H9 (cell line): Measurements from ENCODE around the gene OXTR. TPM values are rescaled to one million over a fixed set of nuclear protein-coding genes. Genes with fewer than 3 reads are reported as not detected.

Experiments used
- DNase-seq: peaks from one replicate; pipeline ENCODE4 v3.0.0-alpha.2; 2017
- H2AFZ ChIP-seq: one replicate; pipeline ENCODE4 v1.6.1; 2013; ENCODE audit warnings: mild to moderate bottlenecking, low read length, control low read depth, moderate library complexity
- H2AK5ac ChIP-seq: 2 replicates; pipeline ENCODE4 v1.6.1; 2013; ENCODE audit warnings: low read length, control low read depth, mixed read lengths; ENCODE audit not compliant: insufficient read length
- H2BK120ac ChIP-seq: one replicate; pipeline ENCODE4 v1.6.1; 2013; ENCODE audit warnings: low read depth, mild to moderate bottlenecking, low read length, control low read depth, inconsistent platforms; ENCODE audit not compliant: poor library complexity, severe bottlenecking
- H2BK12ac ChIP-seq: 2 replicates; pipeline ENCODE4 v1.6.1; 2013; ENCODE audit warnings: low read length, control low read depth, mixed read lengths, low read depth; ENCODE audit not compliant: insufficient read length
- H2BK15ac ChIP-seq: 2 replicates; pipeline ENCODE4 v1.6.1; 2013; ENCODE audit warnings: low read depth, low read length, control low read depth
- H2BK20ac ChIP-seq: one replicate; pipeline ENCODE4 v1.6.1; 2013; ENCODE audit warnings: low read depth, mild to moderate bottlenecking, low read length, control low read depth, inconsistent platforms; ENCODE audit not compliant: poor library complexity, severe bottlenecking
- H2BK5ac ChIP-seq: 2 replicates; pipeline ENCODE4 v1.6.1; 2013; ENCODE audit warnings: low read length, control low read depth, mixed read lengths; ENCODE audit not compliant: insufficient read length
- H3K14ac ChIP-seq: 2 replicates; pipeline ENCODE4 v1.6.1; 2013; ENCODE audit warnings: low read length, control low read depth; ENCODE audit not compliant: insufficient read depth
- H3K18ac ChIP-seq: 2 replicates; pipeline ENCODE4 v1.6.1; 2013; ENCODE audit warnings: low read depth, mild to moderate bottlenecking, mixed read lengths, low read length, control low read depth; ENCODE audit not compliant: insufficient read length
- H3K23ac ChIP-seq: 2 replicates; pipeline ENCODE4 v1.6.1; 2013; ENCODE audit warnings: low read length, control low read depth, mixed read lengths, low read depth; ENCODE audit not compliant: insufficient read length
- H3K23me2 ChIP-seq: 2 replicates; pipeline ENCODE4 v1.6.1; 2013; ENCODE audit warnings: low read depth, mild to moderate bottlenecking, mixed read lengths, low read length, control low read depth; ENCODE audit not compliant: insufficient read length, poor library complexity, severe bottlenecking
- H3K27ac ChIP-seq: 2 replicates; pipeline ENCODE4 v1.5.1; 2013; ENCODE audit warnings: low read length, control low read depth, mixed read lengths, low read depth; ENCODE audit not compliant: insufficient read length
- H3K27me3 ChIP-seq: 2 replicates; pipeline ENCODE4 v1.6.1; 2013; ENCODE audit warnings: low read length, control low read depth, inconsistent platforms; ENCODE audit not compliant: insufficient read depth
- H3K4ac ChIP-seq: 2 replicates; pipeline ENCODE4 v1.6.1; 2013; ENCODE audit warnings: low read depth, mild to moderate bottlenecking, control low read depth, inconsistent platforms, low read length, moderate library complexity
- H3K4me1 ChIP-seq: 2 replicates; pipeline ENCODE4 v1.6.1; 2013; ENCODE audit warnings: low read length, control low read depth, inconsistent platforms; ENCODE audit not compliant: insufficient read depth
- H3K4me2 ChIP-seq: 2 replicates; pipeline ENCODE4 v1.6.1; 2013; ENCODE audit warnings: low read length, control low read depth, mixed read lengths; ENCODE audit not compliant: insufficient read length, insufficient read depth
- H3K56ac ChIP-seq: 2 replicates; pipeline ENCODE4 v1.6.1; 2013; ENCODE audit warnings: low read depth, mild to moderate bottlenecking, mixed read lengths, low read length, control low read depth; ENCODE audit not compliant: insufficient read length
- H3K79me1 ChIP-seq: 2 replicates; pipeline ENCODE4 v1.6.1; 2013; ENCODE audit warnings: low read depth, mild to moderate bottlenecking, moderate library complexity, low read length, control low read depth, inconsistent platforms; ENCODE audit not compliant: insufficient read depth, poor library complexity, severe bottlenecking
- H3K79me2 ChIP-seq: 2 replicates; pipeline ENCODE4 v1.6.1; 2013; ENCODE audit warnings: low read length, control low read depth, inconsistent platforms; ENCODE audit not compliant: insufficient read depth
- H3K9ac ChIP-seq: 2 replicates; pipeline ENCODE4 v1.6.1; 2013; ENCODE audit warnings: low read length, control low read depth, mixed read lengths; ENCODE audit not compliant: insufficient read length; ENCODE audit errors: extremely low read depth
- H3K9me3 ChIP-seq: one replicate; pipeline ENCODE4 v1.6.1; 2013; ENCODE audit warnings: low read depth, low read length, inconsistent platforms; ENCODE audit not compliant: control insufficient read depth
- H3T11ph ChIP-seq: one replicate; pipeline ENCODE4 v1.6.1; 2013; ENCODE audit warnings: mild to moderate bottlenecking, low read length, control low read depth, inconsistent platforms
- H4K20me1 ChIP-seq: one replicate; pipeline ENCODE4 v1.6.1; 2013; ENCODE audit not compliant: control insufficient read depth, insufficient read length, insufficient read depth
- H4K5ac ChIP-seq: 2 replicates; pipeline ENCODE4 v1.6.1; 2013; ENCODE audit warnings: low read depth, mild to moderate bottlenecking, mixed read lengths, low read length, control low read depth; ENCODE audit not compliant: insufficient read length
- H4K8ac ChIP-seq: replicated peaks from 2 replicates; pipeline ENCODE4 v1.6.1; 2013; ENCODE audit warnings: low read length, control low read depth, mixed read lengths, low read depth; ENCODE audit not compliant: insufficient read length
- H4K91ac ChIP-seq: 2 replicates; pipeline ENCODE4 v1.6.1; 2013; ENCODE audit warnings: low read depth, mild to moderate bottlenecking, moderate library complexity, mixed read lengths, low read length, control low read depth; ENCODE audit not compliant: insufficient read length
- H3K27ac Mint-ChIP-seq, 3 experiments: 2 replicates in 2 of 3; 3 replicates in 1 of 3; pipeline ENCODE4 v1.8.0; 2020 to 2021; ENCODE audit warnings: mixed read lengths in 3 of 3, mild to moderate bottlenecking in 1 of 3, moderate library complexity in 1 of 3
- H3K27me3 Mint-ChIP-seq: 2 replicates; pipeline ENCODE4 v1.8.0; 2021; ENCODE audit warnings: low read depth, mild to moderate bottlenecking, moderate library complexity, mixed read lengths
- H3K36me3 Mint-ChIP-seq, 3 experiments: 2 replicates in 2 of 3; 3 replicates in 1 of 3; pipeline ENCODE4 v1.8.0; 2020 to 2021; ENCODE audit warnings: low read depth in 3 of 3, mixed read lengths in 3 of 3; ENCODE audit not compliant: insufficient read depth in 1 of 3
- H3K4me1 Mint-ChIP-seq, 2 experiments: 2 replicates each; pipeline ENCODE4 v1.8.0; 2020; ENCODE audit warnings: mixed read lengths in 2 of 2
- H3K4me3 Mint-ChIP-seq, 2 experiments: 2 replicates in 1 of 2; 3 replicates in 1 of 2; pipeline ENCODE4 v1.8.0; 2020 to 2021; ENCODE audit warnings: mild to moderate bottlenecking in 2 of 2, mixed read lengths in 2 of 2, moderate library complexity in 1 of 2
- H3K9me3 Mint-ChIP-seq, 2 experiments: 2 replicates in 1 of 2; 3 replicates in 1 of 2; pipeline ENCODE4 v1.8.0; 2020; ENCODE audit warnings: mild to moderate bottlenecking in 2 of 2, mixed read lengths in 2 of 2, moderate library complexity in 1 of 2
- WGBS: extraction: QIAGEN DNeasy Blood & Tissue Kit; methylation state at CpG from one replicate; pipeline ENCODE4 v1.1.7; 2013; ENCODE audit warnings: missing lambda C conversion rate, low lambda C conversion rate, mixed read lengths; ENCODE audit not compliant: insufficient read length; ENCODE audit errors: extremely low coverage; 5-methylcytosine and 5-hydroxymethylcytosine counted together
- total RNA-seq: library from RNA; stranded (reverse); gene quantifications from 2 replicates; pipeline ENCODE4 v1.2.1, GENCODE V29; 2021
- TF ChIP-seq, protein P1 (sequence below): fragments of 200-600 bp; sonication (generic); conservative IDR thresholded peaks from 3 replicates; pipeline ENCODE4 v1.8.0; 2021; ENCODE audit warnings: antibody characterized with exemption, mild to moderate bottlenecking

The OXTR gene
- total RNA-seq, 1 experiment from 2014 or later, result 1.7 TPM

DNA sequence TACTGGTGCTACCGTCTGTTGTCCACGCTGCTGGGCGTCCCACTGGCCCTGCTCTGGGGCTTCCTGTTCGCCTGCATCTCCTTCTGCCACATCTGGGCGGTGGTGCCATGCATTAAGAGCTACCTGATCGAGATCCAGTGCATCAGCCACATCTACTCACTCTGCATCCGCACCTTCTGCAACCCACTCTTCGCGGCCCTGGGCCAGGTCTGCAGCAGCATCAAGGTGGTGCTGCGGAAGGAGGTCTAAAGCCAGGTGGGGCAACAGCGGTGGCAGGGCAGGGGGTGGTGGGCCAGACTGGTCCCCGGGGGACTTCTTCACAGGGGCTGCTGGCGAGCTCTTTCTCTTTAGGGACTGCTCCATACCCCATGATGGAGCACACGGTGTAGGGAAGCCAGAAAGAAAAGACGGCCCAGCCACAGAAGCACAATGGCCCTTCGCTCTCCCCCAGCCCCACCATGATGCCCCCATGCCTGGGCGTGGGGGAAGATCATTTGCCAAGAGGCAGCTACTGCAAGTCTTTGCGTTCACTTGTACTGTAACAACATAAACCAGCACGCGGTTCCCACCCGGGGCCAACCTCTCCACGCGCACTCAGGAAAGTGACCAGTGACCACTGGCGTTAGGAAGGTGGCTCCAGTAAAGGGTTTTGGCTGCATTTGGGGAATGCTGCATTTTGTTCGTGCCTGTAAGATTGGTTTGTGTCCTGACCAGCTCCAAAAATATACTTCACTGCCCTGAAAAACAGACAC is 23.6 kb downstream of the OXTR start:
- Histone ChIP-seq H3K9ac (no peak overlapping the region), H3K23ac (no peak overlapping the region)
- no CpG with 5 or more reads among the region's 25 CpGs for WGBS

More for the DNA sequence above, 23.6 kb downstream of the OXTR start:
- Mint-ChIP-seq H3K9me3 (no peaks in the 10 kb centered on the region), H3K4me1 (peaks cover 33 to 34% of the 10 kb centered on the region in 2 experiments), H3K27ac (no peak overlapping the region), H3K27me3 (peaks cover 24% of the 10 kb centered on the region), H3K36me3 (no peaks in the 10 kb centered on the region), H3K4me3 (no peak overlapping the region)
- H3T11ph ChIP-seq, result no peak overlapping the region
- no peaks in the 10 kb centered on the region for H3K79me1 ChIP-seq
- no peaks in the 10 kb centered on the region for H3K9me3 ChIP-seq
- peaks cover 3% of the 10 kb centered on the region for H3K23me2 ChIP-seq
- H3K18ac ChIP-seq, result no peak overlapping the region
- no peak overlapping the region for H4K91ac ChIP-seq
- no peak overlapping the region for H2BK120ac ChIP-seq
- H4K5ac ChIP-seq, result no peak overlapping the region
- no peak overlapping the region for H3K4me2 ChIP-seq
- H3K79me2 ChIP-seq, result no peaks in the 10 kb centered on the region
- H2AK5ac ChIP-seq, result no peak overlapping the region
- H3K27ac ChIP-seq, result no peak overlapping the region
- H3K4me1 ChIP-seq, result peaks cover 11% of the 10 kb centered on the region; the same call in 1 of the 2 replicates
- H3K14ac ChIP-seq, result no peak overlapping the region; the same call in 1 of the 2 replicates
- no peak overlapping the region for H4K8ac ChIP-seq
- H3K4ac ChIP-seq, result no peak overlapping the region
- no peaks in the 10 kb centered on the region for H3K27me3 ChIP-seq
- H2BK20ac ChIP-seq, result no peak overlapping the region
- DNase-seq, result no peak
- H2AFZ ChIP-seq, result no peak overlapping the region
- no peak overlapping the region for H2BK12ac ChIP-seq
- no peak overlapping the region for H3K56ac ChIP-seq
- no peak overlapping the region for H2BK5ac ChIP-seq
- no peak overlapping the region for H2BK15ac ChIP-seq
- H4K20me1 ChIP-seq, result no peaks in the 10 kb centered on the region
- TF ChIP-seq, protein P1, sequence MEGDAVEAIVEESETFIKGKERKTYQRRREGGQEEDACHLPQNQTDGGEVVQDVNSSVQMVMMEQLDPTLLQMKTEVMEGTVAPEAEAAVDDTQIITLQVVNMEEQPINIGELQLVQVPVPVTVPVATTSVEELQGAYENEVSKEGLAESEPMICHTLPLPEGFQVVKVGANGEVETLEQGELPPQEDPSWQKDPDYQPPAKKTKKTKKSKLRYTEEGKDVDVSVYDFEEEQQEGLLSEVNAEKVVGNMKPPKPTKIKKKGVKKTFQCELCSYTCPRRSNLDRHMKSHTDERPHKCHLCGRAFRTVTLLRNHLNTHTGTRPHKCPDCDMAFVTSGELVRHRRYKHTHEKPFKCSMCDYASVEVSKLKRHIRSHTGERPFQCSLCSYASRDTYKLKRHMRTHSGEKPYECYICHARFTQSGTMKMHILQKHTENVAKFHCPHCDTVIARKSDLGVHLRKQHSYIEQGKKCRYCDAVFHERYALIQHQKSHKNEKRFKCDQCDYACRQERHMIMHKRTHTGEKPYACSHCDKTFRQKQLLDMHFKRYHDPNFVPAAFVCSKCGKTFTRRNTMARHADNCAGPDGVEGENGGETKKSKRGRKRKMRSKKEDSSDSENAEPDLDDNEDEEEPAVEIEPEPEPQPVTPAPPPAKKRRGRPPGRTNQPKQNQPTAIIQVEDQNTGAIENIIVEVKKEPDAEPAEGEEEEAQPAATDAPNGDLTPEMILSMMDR, result no peak
